Measurements from ENCODE around the gene CREG2.
A peak's percentile ranks its signal among the peaks of the same experiment; 100 is the strongest.

Gene CREG2

DNA sequence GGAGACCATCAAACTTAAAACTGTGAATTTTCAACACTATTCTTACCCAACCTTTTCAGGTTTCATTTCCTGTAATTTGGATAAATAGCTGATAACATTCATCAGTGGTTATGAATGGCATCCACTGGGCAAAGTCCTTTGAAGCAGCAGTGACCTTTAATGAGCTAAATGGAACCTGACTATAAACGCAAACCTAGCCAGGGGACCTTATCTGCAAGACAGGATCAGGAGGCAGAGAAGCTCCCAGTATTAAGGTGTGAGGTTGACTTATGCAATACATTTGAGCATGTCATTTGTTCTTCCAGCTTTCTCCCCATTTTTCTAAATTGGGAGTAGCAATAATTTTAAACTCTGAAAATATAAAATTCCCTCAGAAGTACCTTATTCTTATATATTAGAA, 38.4 kb downstream of the CREG2 start:
- Histone ChIP-seq H3K27me3 (replicated peaks) (no peaks in the 10 kb centered on the region), H3K4me3 (ENCODE audit: low read depth, low read length) (no peak overlapping the region), H3K36me3 (replicated peaks) (no peaks in the 10 kb centered on the region), H3K27ac (no peak overlapping the region)
- in situ Hi-C loops (cut with HindIII; ENCODE audit: low pct_ligation_motif_present, low sequenced_read_pairs) = no loop called here
- DNase-seq = no peak
- TF ChIP-seq, protein P1, sequence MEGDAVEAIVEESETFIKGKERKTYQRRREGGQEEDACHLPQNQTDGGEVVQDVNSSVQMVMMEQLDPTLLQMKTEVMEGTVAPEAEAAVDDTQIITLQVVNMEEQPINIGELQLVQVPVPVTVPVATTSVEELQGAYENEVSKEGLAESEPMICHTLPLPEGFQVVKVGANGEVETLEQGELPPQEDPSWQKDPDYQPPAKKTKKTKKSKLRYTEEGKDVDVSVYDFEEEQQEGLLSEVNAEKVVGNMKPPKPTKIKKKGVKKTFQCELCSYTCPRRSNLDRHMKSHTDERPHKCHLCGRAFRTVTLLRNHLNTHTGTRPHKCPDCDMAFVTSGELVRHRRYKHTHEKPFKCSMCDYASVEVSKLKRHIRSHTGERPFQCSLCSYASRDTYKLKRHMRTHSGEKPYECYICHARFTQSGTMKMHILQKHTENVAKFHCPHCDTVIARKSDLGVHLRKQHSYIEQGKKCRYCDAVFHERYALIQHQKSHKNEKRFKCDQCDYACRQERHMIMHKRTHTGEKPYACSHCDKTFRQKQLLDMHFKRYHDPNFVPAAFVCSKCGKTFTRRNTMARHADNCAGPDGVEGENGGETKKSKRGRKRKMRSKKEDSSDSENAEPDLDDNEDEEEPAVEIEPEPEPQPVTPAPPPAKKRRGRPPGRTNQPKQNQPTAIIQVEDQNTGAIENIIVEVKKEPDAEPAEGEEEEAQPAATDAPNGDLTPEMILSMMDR (IDR thresholded peaks at IDR 0.05; ENCODE audit: low read depth, low read length, missing control alignments) = no peak

DNA sequence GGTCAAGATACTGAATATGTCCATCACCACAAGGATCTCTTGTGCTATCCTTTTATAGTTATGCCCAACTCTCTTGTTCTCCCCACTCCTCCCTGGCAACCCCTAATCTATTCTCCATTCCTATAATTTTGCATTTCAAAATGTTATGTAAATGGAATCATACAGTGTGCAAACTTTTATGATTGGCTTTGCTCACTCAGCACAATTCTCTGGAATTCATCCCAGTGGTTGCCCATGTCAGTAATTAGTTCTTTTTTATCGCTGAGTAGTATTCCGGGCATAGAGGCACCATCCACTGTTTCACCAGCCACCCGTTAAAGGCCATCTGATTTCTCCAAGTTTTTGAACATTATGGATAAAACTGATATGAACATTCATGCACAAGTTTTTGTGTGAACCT, 40.4 kb downstream of the CREG2 start:
- no peaks in the 10 kb centered on the region for H3K36me3 ChIP-seq (replicated peaks)
- in situ Hi-C loops (cut with HindIII; ENCODE audit: low pct_ligation_motif_present, low sequenced_read_pairs) = no loop called here
- H3K27me3 ChIP-seq (replicated peaks) = no peaks in the 10 kb centered on the region
- no peak overlapping the region for H3K27ac ChIP-seq
- no peak overlapping the region for H3K4me3 ChIP-seq (ENCODE audit: low read depth, low read length)
- no peak for DNase-seq
- TF ChIP-seq, protein P1 (IDR thresholded peaks at IDR 0.05; ENCODE audit: low read depth, low read length, missing control alignments) = no peak

DNA sequence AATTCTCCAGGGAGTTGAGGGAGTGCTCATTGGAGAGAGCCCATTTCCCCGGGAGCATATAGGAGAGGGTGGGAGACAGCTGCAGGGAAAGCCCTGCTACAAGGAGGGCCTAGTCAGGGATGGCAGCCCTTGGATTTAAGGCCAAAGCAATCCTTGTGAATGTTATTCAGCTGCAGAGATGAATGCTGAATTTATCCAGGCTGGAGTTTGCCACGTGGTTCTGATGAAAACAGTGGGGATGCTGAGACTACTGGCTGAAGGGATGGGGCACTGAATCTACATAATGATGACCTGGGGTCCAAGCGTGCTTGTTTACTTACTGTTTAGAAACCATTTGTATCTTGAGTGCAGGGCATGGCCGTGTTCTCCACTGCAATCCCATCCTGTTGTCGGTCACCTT, 43.2 kb downstream of the CREG2 start:
- H3K36me3 ChIP-seq (replicated peaks) = no peaks in the 10 kb centered on the region
- H3K27ac ChIP-seq = no peak overlapping the region
- DNase-seq = no peak
- H3K27me3 ChIP-seq (replicated peaks) = no peaks in the 10 kb centered on the region
- no peak overlapping the region for H3K4me3 ChIP-seq (ENCODE audit: low read depth, low read length)
- TF ChIP-seq, protein P1 (IDR thresholded peaks at IDR 0.05; ENCODE audit: low read depth, low read length, missing control alignments) = no peak
- in situ Hi-C loops (cut with HindIII; ENCODE audit: low pct_ligation_motif_present, low sequenced_read_pairs) = no loop called here

DNA sequence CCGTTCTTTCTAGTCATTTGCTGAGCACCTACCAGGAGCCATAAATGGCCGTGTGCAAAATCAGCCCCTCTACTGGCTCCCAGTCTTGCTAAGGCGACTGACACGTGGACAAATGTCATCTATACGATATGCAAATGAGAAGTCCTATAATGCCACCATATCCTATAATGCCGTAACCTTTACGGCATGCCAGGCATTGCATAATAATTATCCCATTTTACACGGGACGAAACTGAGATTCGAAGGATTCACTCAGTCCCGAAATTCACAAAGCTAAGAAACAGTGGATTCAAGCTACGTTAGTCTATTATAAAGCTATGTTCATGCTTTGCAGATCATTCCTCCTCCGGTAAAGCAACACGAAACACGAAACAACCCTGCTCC, 44.7 kb downstream of the CREG2 start:
- H3K27me3 ChIP-seq (replicated peaks) = no peaks in the 10 kb centered on the region
- TF ChIP-seq, protein P1 (IDR thresholded peaks at IDR 0.05; ENCODE audit: low read depth, low read length, missing control alignments) = no peak

DNA sequence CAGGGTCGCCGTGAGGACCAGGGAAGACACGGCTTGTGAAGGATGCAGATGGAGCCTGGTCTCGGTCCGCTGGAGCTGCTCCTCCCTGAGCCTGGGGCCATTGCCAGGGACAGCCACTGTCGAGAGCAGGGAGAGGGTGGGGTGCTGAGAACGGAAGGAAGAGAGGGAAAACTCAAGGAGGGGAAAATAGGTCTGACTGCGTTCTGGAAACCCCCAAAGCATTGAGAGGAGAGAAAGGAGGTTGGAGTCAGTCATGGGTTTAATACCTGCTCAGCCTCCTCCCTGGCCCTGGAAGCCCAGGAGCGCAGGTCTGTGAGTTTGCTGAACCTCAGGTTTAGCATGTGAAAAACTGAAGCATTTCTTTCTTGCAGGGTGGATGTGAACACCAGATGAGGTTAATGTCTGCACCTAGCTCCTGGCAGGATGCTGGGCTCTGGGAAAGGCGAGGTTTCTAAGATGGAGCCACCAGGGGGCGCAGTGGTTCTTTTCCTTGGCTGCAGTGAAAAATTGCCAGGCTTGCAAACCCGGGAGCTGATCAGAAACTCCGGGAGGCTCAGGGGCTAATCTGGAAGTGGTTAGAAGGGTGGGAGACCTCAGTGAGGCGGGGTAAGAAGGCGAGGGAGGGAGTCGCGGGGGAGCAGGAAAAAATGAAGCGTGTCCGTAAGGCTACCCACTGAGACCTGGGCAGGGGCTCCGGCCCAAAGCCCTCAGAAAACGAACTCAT, 45.2 kb downstream of the CREG2 start:
- DNase-seq = peak; percentile 79
- H3K36me3 ChIP-seq (replicated peaks) = no peaks in the 10 kb centered on the region
- no peak overlapping the region for H3K4me3 ChIP-seq (ENCODE audit: low read depth, low read length)
- TF ChIP-seq, protein P1 (IDR thresholded peaks at IDR 0.05; ENCODE audit: low read depth, low read length, missing control alignments) = peak; percentile 89
- H3K27me3 ChIP-seq (replicated peaks) = no peaks in the 10 kb centered on the region
- in situ Hi-C loops (cut with HindIII; ENCODE audit: low pct_ligation_motif_present, low sequenced_read_pairs) = no loop called here
- H3K27ac ChIP-seq = no peak overlapping the region

More for the DNA sequence above, 44.7 kb downstream of the CREG2 start:
- Histone ChIP-seq H3K4me3 (ENCODE audit: low read depth, low read length) (no peak overlapping the region), H3K27ac (no peak overlapping the region), H3K36me3 (replicated peaks) (no peaks in the 10 kb centered on the region)
- no peak for DNase-seq
- in situ Hi-C loops (cut with HindIII; ENCODE audit: low pct_ligation_motif_present, low sequenced_read_pairs) = no loop called here

DNA sequence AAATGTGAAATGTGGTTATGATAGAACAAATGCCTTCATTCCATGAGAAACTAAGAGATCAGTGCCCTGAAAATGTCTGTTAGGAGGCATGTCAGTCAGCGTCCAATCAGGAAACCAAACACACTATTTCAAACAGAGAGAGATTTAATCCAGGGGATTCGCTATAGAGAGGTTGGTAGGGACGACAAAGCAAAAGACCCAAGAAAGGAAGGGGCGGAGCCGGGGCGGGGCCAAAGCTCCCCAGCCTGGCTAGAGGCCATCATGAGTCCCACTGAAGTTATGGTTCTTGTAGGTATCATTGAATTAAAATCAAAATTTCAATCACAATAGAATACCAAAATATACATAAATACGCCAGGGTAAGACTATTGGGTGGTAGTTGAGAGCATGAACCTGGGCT, 45.9 kb downstream of the CREG2 start:
- Histone ChIP-seq H3K4me3 (ENCODE audit: low read depth, low read length) (no peak overlapping the region), H3K36me3 (replicated peaks) (no peaks in the 10 kb centered on the region), H3K27me3 (replicated peaks) (no peaks in the 10 kb centered on the region), H3K27ac (no peak overlapping the region)
- TF ChIP-seq, protein P1 (IDR thresholded peaks at IDR 0.05; ENCODE audit: low read depth, low read length, missing control alignments) = no peak
- no peak for DNase-seq
- in situ Hi-C loops (cut with HindIII; ENCODE audit: low pct_ligation_motif_present, low sequenced_read_pairs) = no loop called here
